SK-N-SH (cell line): ENCODE measurements around the gene PSMD13. TPM values are rescaled to one million over a fixed set of nuclear protein-coding genes. Genes with fewer than 3 reads are reported as not detected.

Experiments used
- CTCF ChIA-PET: fragments of 300-600, 350-600 bp; formaldehyde crosslinking; extraction: SDS; loops from one replicate; lab custom pipeline; 2021; lab: Yijun Ruan, JAX
- POLR2A ChIA-PET: fragments of 350-600 bp; sonication (Branson Sonifier 250); formaldehyde crosslinking; extraction: SDS; loops from one replicate; lab custom pipeline; 2020; ENCODE audit warnings: antibody characterized with exemption, inconsistent platforms; lab: Yijun Ruan, JAX
- DNase-seq: peaks from one replicate; pipeline ENCODE4 v3.0.0; 2012
- H2AFZ ChIP-seq: fragments of 200-600 bp; sonication (generic); 2 replicates; pipeline ENCODE4 v1.8.1; 2016; ENCODE audit warnings: antibody characterized with exemption, mild to moderate bottlenecking, low read depth
- H3F3A ChIP-seq: fragments of 200-600 bp; sonication (generic); replicated peaks from 2 replicates; pipeline ENCODE3; 2016; ENCODE audit warnings: antibody characterized with exemption, mild to moderate bottlenecking; ENCODE audit not compliant: insufficient read depth
- H3K27ac ChIP-seq, 2 experiments: fragments of 200-500 bp in 1 of 2; fragments of 200-600 bp in 1 of 2; sonication (Bioruptor generic) in 1 of 2; sonication (generic), shearing (Covaris generic) in 1 of 2; 2 replicates each; pipeline versions ENCODE4 v1.5.1 to v1.6.1; 2014 to 2016; ENCODE audit warnings: low read depth in 2 of 2, inconsistent platforms in 1 of 2, low read length in 1 of 2, mild to moderate bottlenecking in 1 of 2, mixed read lengths in 1 of 2
- H3K27me3 ChIP-seq: fragments of 200-600 bp; sonication (generic), shearing (Covaris generic); 2 replicates; pipeline ENCODE4 v1.6.1; 2016; ENCODE audit warnings: mixed run types; ENCODE audit not compliant: insufficient read depth
- H3K36me3 ChIP-seq, 2 experiments: fragments of 200-500 bp in 1 of 2; fragments of 200-600 bp in 1 of 2; sonication (Bioruptor generic) in 1 of 2; sonication (generic) in 1 of 2; replicated peaks in 1 of 2; 2 replicates each; pipeline versions ENCODE3 to v1.5.1; 2014 to 2016; ENCODE audit warnings: low read length in 1 of 2, mild to moderate bottlenecking in 1 of 2; ENCODE audit not compliant: insufficient read depth in 2 of 2, control insufficient read depth in 1 of 2
- H3K4me1 ChIP-seq, 2 experiments: fragments of 200-500 bp in 1 of 2; fragments of 200-600 bp in 1 of 2; sonication (Bioruptor generic) in 1 of 2; sonication (generic), shearing (Covaris generic) in 1 of 2; 2 replicates each; pipeline versions ENCODE4 v1.5.1 to v1.6.1; 2014 to 2016; ENCODE audit warnings: low read depth in 1 of 2, low read length in 1 of 2, mixed run types in 1 of 2; ENCODE audit not compliant: insufficient read depth in 2 of 2, control insufficient read depth in 1 of 2
- H3K4me2 ChIP-seq: fragments of 200-600 bp; sonication (generic), shearing (Covaris generic); 2 replicates; pipeline ENCODE4 v1.6.1; 2017; ENCODE audit warnings: mixed run types
- H3K4me3 ChIP-seq, 2 experiments: fragments of 200-500 bp in 1 of 2; fragments of 200-600 bp in 1 of 2; sonication (Bioruptor generic) in 1 of 2; sonication (generic), shearing (Covaris generic) in 1 of 2; 2 replicates each; pipeline versions ENCODE4 v1.5.1 to v1.8.1; 2014 to 2016; ENCODE audit warnings: low read depth in 2 of 2, inconsistent platforms in 1 of 2, low read length in 1 of 2, mild to moderate bottlenecking in 1 of 2, mixed read lengths in 1 of 2, moderate library complexity in 1 of 2
- H3K79me2 ChIP-seq: fragments of 200-600 bp; sonication (generic); 2 replicates; pipeline ENCODE4 v1.8.1; 2017; ENCODE audit warnings: mild to moderate bottlenecking; ENCODE audit not compliant: insufficient read depth
- H3K9ac ChIP-seq: fragments of 200-600 bp; sonication (generic); 2 replicates; pipeline ENCODE4 v1.6.1; 2017; ENCODE audit warnings: mixed run types
- H3K9me2 ChIP-seq: fragments of 200-600 bp; sonication (generic); 2 replicates; pipeline ENCODE4 v1.6.1; 2017; ENCODE audit warnings: mixed run types
- H3K9me3 ChIP-seq: fragments of 200-600 bp; sonication (generic); 2 replicates; pipeline ENCODE4 v1.6.1; 2017; ENCODE audit warnings: mixed run types, mild to moderate bottlenecking, moderate library complexity
- H4K20me1 ChIP-seq: fragments of 200-600 bp; sonication (generic); 2 replicates; pipeline ENCODE4 v1.6.1; 2017; ENCODE audit warnings: mild to moderate bottlenecking, mixed run types; ENCODE audit not compliant: insufficient read depth
- FOSL2 ChIP-seq: IDR thresholded peaks from 2 replicates; pipeline ENCODE4 v1.4.0; 2012; ENCODE audit warnings: low read depth, mild to moderate bottlenecking, moderate library complexity, borderline replicate concordance
- FOXM1 ChIP-seq: IDR thresholded peaks from 2 replicates; pipeline ENCODE4 v1.4.0; 2012; ENCODE audit warnings: low read depth, mild to moderate bottlenecking
- IRF3 ChIP-seq: fragments of 150-350 bp; IDR thresholded peaks from 2 replicates; pipeline ENCODE4 v1.6.1; 2016; ENCODE audit warnings: mild to moderate bottlenecking, low read depth, low read length
- JUND ChIP-seq: IDR thresholded peaks from 2 replicates; pipeline ENCODE4 v1.4.0; 2012
- MXI1 ChIP-seq: IDR thresholded peaks from 2 replicates; pipeline ENCODE4 v1.6.1; 2012; ENCODE audit warnings: mild to moderate bottlenecking, low read depth, low read length, improper control_type of control experiment
- NRF1 ChIP-seq: IDR thresholded peaks from 2 replicates; pipeline ENCODE4 v1.6.1; 2012; ENCODE audit warnings: low read depth, mild to moderate bottlenecking, low read length
- RCOR1 ChIP-seq: fragments of 150-350 bp; IDR thresholded peaks from 2 replicates; pipeline ENCODE4 v1.6.1; 2017; ENCODE audit warnings: antibody characterized with exemption, low read length
- RXRA ChIP-seq: IDR thresholded peaks from 2 replicates; pipeline ENCODE4 v1.4.0; 2012; ENCODE audit warnings: low read depth, mild to moderate bottlenecking, borderline replicate concordance
- TAF1 ChIP-seq: IDR thresholded peaks from 2 replicates; pipeline ENCODE4 v1.6.1; 2012; ENCODE audit warnings: low read depth, mild to moderate bottlenecking, low read length, moderate library complexity, borderline replicate concordance
- TEAD4 ChIP-seq: IDR thresholded peaks from 2 replicates; pipeline ENCODE4 v1.4.0; 2012; ENCODE audit warnings: mild to moderate bottlenecking, borderline replicate concordance; ENCODE audit not compliant: insufficient read depth
- WGBS: methylation state at CpG from one replicate; pipeline ENCODE4 v1.1.6; 2017; ENCODE audit warnings: low lambda C conversion rate; 5-methylcytosine and 5-hydroxymethylcytosine counted together
- polyA plus RNA-seq, 3 experiments: library from polyadenylated mRNA; depleted of rRNA; stranded (reverse); fragments of >200 nt; gene quantifications; 2 replicates each; pipeline ENCODE4 v1.2.3, GENCODE V29; 2012
- TF ChIP-seq, protein P1 (sequence below): fragments of 200-600 bp; sonication (generic); IDR thresholded peaks from 2 replicates; pipeline ENCODE4 v1.6.1; 2017; ENCODE audit warnings: antibody characterized with exemption, mild to moderate bottlenecking, moderate library complexity

The PSMD13 gene
- polyA plus RNA-seq, 1 of the 3 experiments (the other 2 are of a cell fraction) = 196 TPM

GRCh38 chr11:289712-290620, 53.2 kb downstream of the PSMD13 start:
- H3K9me2 ChIP-seq = no peaks in the 10 kb centered on the region
- CTCF ChIA-PET = interaction anchor here (1.0 to 1.5 kb wide), 4 partner anchors 15 to 28 kb away, joined by 3 to 5 read pairs (median 4); partner anchors contain the start of gene IFITM2
- TF ChIP-seq, protein P1, sequence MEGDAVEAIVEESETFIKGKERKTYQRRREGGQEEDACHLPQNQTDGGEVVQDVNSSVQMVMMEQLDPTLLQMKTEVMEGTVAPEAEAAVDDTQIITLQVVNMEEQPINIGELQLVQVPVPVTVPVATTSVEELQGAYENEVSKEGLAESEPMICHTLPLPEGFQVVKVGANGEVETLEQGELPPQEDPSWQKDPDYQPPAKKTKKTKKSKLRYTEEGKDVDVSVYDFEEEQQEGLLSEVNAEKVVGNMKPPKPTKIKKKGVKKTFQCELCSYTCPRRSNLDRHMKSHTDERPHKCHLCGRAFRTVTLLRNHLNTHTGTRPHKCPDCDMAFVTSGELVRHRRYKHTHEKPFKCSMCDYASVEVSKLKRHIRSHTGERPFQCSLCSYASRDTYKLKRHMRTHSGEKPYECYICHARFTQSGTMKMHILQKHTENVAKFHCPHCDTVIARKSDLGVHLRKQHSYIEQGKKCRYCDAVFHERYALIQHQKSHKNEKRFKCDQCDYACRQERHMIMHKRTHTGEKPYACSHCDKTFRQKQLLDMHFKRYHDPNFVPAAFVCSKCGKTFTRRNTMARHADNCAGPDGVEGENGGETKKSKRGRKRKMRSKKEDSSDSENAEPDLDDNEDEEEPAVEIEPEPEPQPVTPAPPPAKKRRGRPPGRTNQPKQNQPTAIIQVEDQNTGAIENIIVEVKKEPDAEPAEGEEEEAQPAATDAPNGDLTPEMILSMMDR = no peak
- TF ChIP-seq IRF3 = no peak
- TF ChIP-seq MXI1 = no peak
- no peak for TF ChIP-seq NRF1
- TF ChIP-seq RXRA = no peak
- no peak for TF ChIP-seq FOSL2
- TF ChIP-seq JUND = no peak
- TF ChIP-seq FOXM1 = no peak
- POLR2A ChIA-PET = no interaction called here
- peak overlapping the region; percentile 76 for H3K4me2 ChIP-seq
- peaks cover 0 to 9% of the 10 kb centered on the region in 2 experiments; a peak in 1 of 4 replicates for H3K4me1 ChIP-seq
- H3K9me3 ChIP-seq = no peaks in the 10 kb centered on the region
- no peaks in the 10 kb centered on the region for H3F3A ChIP-seq
- no peaks in the 10 kb centered on the region for H3K27me3 ChIP-seq
- no peaks in the 10 kb centered on the region for H3K79me2 ChIP-seq
- peak; percentile 37 for DNase-seq
- peak overlapping the region; percentile 38 to 46; a peak in 3 of 4 replicates for H3K4me3 ChIP-seq
- no peaks in the 10 kb centered on the region for H4K20me1 ChIP-seq
- WGBS = 96% methylated on average over 38 of the region's 48 CpGs
- H3K36me3 ChIP-seq = no peaks in the 10 kb centered on the region
- H3K9ac ChIP-seq = no peak overlapping the region
- no peak overlapping the region for H2AFZ ChIP-seq
- no peak overlapping the region for H3K27ac ChIP-seq

GRCh38 chr11:290621-291231, 54.0 kb downstream of the PSMD13 start:
- Histone ChIP-seq H3K4me2 (no peak overlapping the region), H3K4me3 (no peak overlapping the region), H3K9me3 (no peaks in the 10 kb centered on the region), H3K79me2 (no peaks in the 10 kb centered on the region), H3F3A (no peaks in the 10 kb centered on the region), H3K27ac (no peak overlapping the region), H3K9ac (no peak overlapping the region), H3K27me3 (no peaks in the 10 kb centered on the region), H3K4me1 (peaks cover 0 to 9% of the 10 kb centered on the region in 2 experiments; a peak in 1 of 4 replicates), H2AFZ (no peak overlapping the region), H3K9me2 (no peaks in the 10 kb centered on the region), H4K20me1 (no peaks in the 10 kb centered on the region), H3K36me3 (no peaks in the 10 kb centered on the region)
- ChIA-PET CTCF (interaction anchor here (1.0 to 1.5 kb wide), 4 partner anchors 14 to 106 kb away, joined by 3 to 5 read pairs (median 4); partner anchors contain the start of gene IFITM2), POLR2A (no interaction called here)
- 96% methylated on average over 6 of the region's 13 CpGs for WGBS
- DNase-seq = no peak
- no peak for TF ChIP-seq TEAD4
- no peak for TF ChIP-seq RCOR1
- TF ChIP-seq NRF1 = no peak
- TF ChIP-seq TAF1 = no peak
